Measurements from ENCODE around the gene ZNF787. TPM values are rescaled to one million over a fixed set of nuclear protein-coding genes. Genes with fewer than 3 reads are reported as not detected.
A peak's percentile ranks its signal among the peaks of the same experiment; 100 is the strongest.

ZNF787 gene
- total and polyA plus RNA-seq, 2 of the 8 experiments (the other 6 are each of a cell fraction or from before 2014, with no cell fraction given) = 19.7 to 56.0 TPM

- Histone ChIP-seq H3K9me3 (ENCODE audit: insufficient read depth in 2 of 2, low read depth in 1 of 2, low read length in 1 of 2) (no peaks in the 10 kb centered on the region), H3K27me3 (replicated peaks in 1 of 4; ENCODE audit: control insufficient read depth in 3 of 4, extremely low read depth in 1 of 4, insufficient read depth in 3 of 4, low read length in 3 of 4) (no peaks in the 10 kb centered on the region; a peak in 1 of 7 replicates), H2BK5ac (ENCODE audit: low read depth, low read length) (no peak overlapping the region), H3K23ac (ENCODE audit: insufficient read length) (no peak overlapping the region), H3K14ac (ENCODE audit: insufficient read length) (no peak overlapping the region), H3K4me1 (replicated peaks in 1 of 4; ENCODE audit: control insufficient read depth in 3 of 4, insufficient read depth in 4 of 4, low read length in 3 of 4) (peaks cover 0 to 23% (median 14%) of the 10 kb centered on the region in 4 experiments; a peak in 6 of 7 replicates), H2BK12ac (ENCODE audit: low read depth, low read length) (no peak overlapping the region), H2BK120ac (replicated peaks; ENCODE audit: low read depth, low read length) (no peak overlapping the region), H3K18ac (ENCODE audit: extremely low read depth, low read length) (no peak overlapping the region), H2BK15ac (ENCODE audit: low read length) (no peak overlapping the region), H3K56ac (replicated peaks; ENCODE audit: insufficient read length, low read depth, low read length) (no peak overlapping the region), H2AK5ac (ENCODE audit: low read depth, low read length) (no peak overlapping the region), H3K4me3 (ENCODE audit: extremely low read depth in 1 of 4, insufficient read depth in 2 of 4, low read depth in 3 of 4, low read length in 4 of 4) (no peak overlapping the region), H2BK20ac (ENCODE audit: low read length) (no peak overlapping the region), H3K4ac (replicated peaks; ENCODE audit: insufficient read length, low read depth, low read length) (no peak overlapping the region), H3K79me2 (ENCODE audit: control insufficient read depth in 1 of 2, insufficient read depth in 2 of 2, low read length in 2 of 2) (peaks cover 16 to 85% of the 10 kb centered on the region in 2 experiments), H4K8ac (ENCODE audit: extremely low read depth, insufficient read depth, low read length) (no peak overlapping the region), H4K20me1 (replicated peaks in 1 of 2; ENCODE audit: control insufficient read depth in 1 of 2, insufficient read depth in 2 of 2, low read length in 2 of 2) (peaks cover 49 to 54% of the 10 kb centered on the region in 2 experiments), H3K23me2 (ENCODE audit: low read depth, low read length) (no peaks in the 10 kb centered on the region), H3K79me1 (ENCODE audit: low read depth, low read length) (peaks cover 16% of the 10 kb centered on the region), H3K36me3 (ENCODE audit: control insufficient read depth in 2 of 4, insufficient read depth in 4 of 4, low read length in 3 of 4) (peaks cover 2 to 10% (median 6%) of the 10 kb centered on the region in 4 experiments; a peak in 6 of 8 replicates), H3K4me2 (ENCODE audit: insufficient read depth in 1 of 2, low read depth in 2 of 2, low read length in 2 of 2) (peak overlapping the region in 1 of 2 experiments; percentile 31; a peak in 2 of 4 replicates), H4K5ac (ENCODE audit: insufficient read length, low read depth, low read length) (no peak overlapping the region), H3K9ac (replicated peaks in 1 of 4; ENCODE audit: extremely low read depth in 1 of 4, low read depth in 3 of 4, low read length in 3 of 4) (no peak overlapping the region; a peak in 1 of 7 replicates), H4K91ac (replicated peaks; ENCODE audit: insufficient read length, low read length) (no peak overlapping the region), H2AFZ (ENCODE audit: low read length) (no peak overlapping the region), H3K27ac (ENCODE audit: low read depth, low read length) (no peak overlapping the region)
- 47% methylated on average over 20 of the region's 22 CpGs; no CpG with 5 or more reads in 1 of the 2 experiments for WGBS, 2 experiments (ENCODE audit: extremely low coverage in 1 of 2, insufficient coverage in 1 of 2, insufficient read length in 1 of 2, insufficient replicate concordance in 2 of 2, low coverage in 1 of 2, low lambda C conversion rate in 2 of 2, missing lambda C conversion rate in 1 of 2)
- no peak for FAIRE-seq
- peak; percentile 61 to 89 for DNase-seq (ENCODE audit: low read depth in 1 of 2, low spot score in 2 of 2)
- ChIA-PET POLR2A (ENCODE audit: partially characterized antibody) (interaction anchor here (0.9 to 6.0 kb wide), 7 partner anchors 9 to 42 kb away, joined by 3 to 51 read pairs (median 5); partner anchors contain the start of gene ZNF787), CTCF (ENCODE audit: partially characterized antibody) (interaction anchor here (0.6 to 2.6 kb wide), 25 partner anchors 10 to 385 kb away, joined by 3 to 12 read pairs (median 4); partner anchors contain the start of gene ZNF444)
- TF ChIP-seq CTCF (IDR thresholded peaks at IDR 0.05; ENCODE audit: control extremely low read depth in 1 of 3, insufficient read depth in 1 of 3, low read depth in 1 of 3, low read length in 3 of 3) (peak; percentile 81 to 91 (median 91)), EZH2 (IDR thresholded peaks at IDR 0.05; ENCODE audit: low read depth, low read length, severe bottlenecking) (no peak), BACH1 (IDR thresholded peaks at IDR 0.05; ENCODE audit: low read length) (0 out of 2 replicates have a peak, but pooled peaks have one; percentile 26), CREB1 (IDR thresholded peaks at IDR 0.05) (no peak), GABPA (IDR thresholded peaks at IDR 0.05; ENCODE audit: borderline replicate concordance, insufficient read depth, low read length) (peak; percentile 52; the same call in 1 of the 2 replicates), SIN3A (conservative IDR thresholded peaks at IDR 0.05 in 1 of 2, IDR thresholded peaks at IDR 0.05 in 1 of 2; ENCODE audit: low read depth in 1 of 2, low read length in 2 of 2) (peak in 1 of 2 experiments; percentile 69; a peak in 1 of 4 replicates), KDM4A (IDR thresholded peaks at IDR 0.05; ENCODE audit: low read depth, low read length, severe bottlenecking) (no peak), MAX (IDR thresholded peaks at IDR 0.05) (peak; percentile 87), CBX5 (IDR thresholded peaks at IDR 0.05; ENCODE audit: low read depth, low read length) (no peak)
Observed at GRCh38 chr19:56105090-56105701, 15.9 kb downstream of the ZNF787 start.

Data from H1 (cell line).